Hepatic stellate cell (primary cell): Measurements from ENCODE around the gene ZNF226.
"Not testable (repeated sequence)": the region's sequence is repeated elsewhere in the genome, so short reads cannot be mapped to it uniquely, and the experiment has no call there.

Source experiments
- DNase-seq: peaks from one replicate; pipeline ENCODE4 v3.0.0; 2011; ENCODE audit warnings: low spot score

Gene ZNF226

GRCh38 chr19:44164673-44165512 is at the start of gene ZNF226:
Gene ZNF226, plus strand, starts transcription at chr19:44165100. Its CDS starts 4,981 bp downstream, at chr19:44170081.
- peak; percentile 84 for DNase-seq

- not testable (repeated sequence) for DNase-seq
Measured at GRCh38 chr19:44121162-44121561, 43.7 kb upstream of the ZNF226 start.

GRCh38 chr19:44131955-44132354 is 32.9 kb upstream of the ZNF226 start:
- DNase-seq = no peak

GRCh38 chr19:44141191-44142058 is 23.5 kb upstream of the ZNF226 start, which contains the start of gene ZNF234:
Gene ZNF234, plus strand, starts transcription at chr19:44141554. Its CDS starts 3,079 bp downstream, at chr19:44144633.
- peak; percentile 88 for DNase-seq

- peak; percentile 34 for DNase-seq
Measured at GRCh38 chr19:44142059-44142433, 22.9 kb upstream of the ZNF226 start.

GRCh38 chr19:44149776-44150175 is 15.1 kb upstream of the ZNF226 start:
- no peak for DNase-seq

- no peak for DNase-seq
Measured at GRCh38 chr19:44151491-44151890, 13.4 kb upstream of the ZNF226 start.

GRCh38 chr19:44156475-44156874 is 8.4 kb upstream of the ZNF226 start:
- DNase-seq = no peak

- no peak for DNase-seq
Measured at GRCh38 chr19:44163789-44164188, 1.1 kb upstream of the ZNF226 start.

- DNase-seq = no peak
Measured at GRCh38 chr19:44164327-44164672, 600 bp upstream of the ZNF226 start.

- not testable (repeated sequence) for DNase-seq
Measured at GRCh38 chr19:44170660-44171059, 5.8 kb downstream of the ZNF226 start.

- no peak for DNase-seq
Measured at GRCh38 chr19:44176590-44176989, 11.7 kb downstream of the ZNF226 start.

- DNase-seq = no peak
Measured at GRCh38 chr19:44180968-44181367, 16.1 kb downstream of the ZNF226 start.

- no peak for DNase-seq
Measured at GRCh38 chr19:44182145-44182544, 17.2 kb downstream of the ZNF226 start.

- no peak for DNase-seq
Measured at GRCh38 chr19:44190020-44190419, 25.1 kb downstream of the ZNF226 start.

GRCh38 chr19:44192127-44192526 is 27.2 kb downstream of the ZNF226 start:
- no peak for DNase-seq

GRCh38 chr19:44196772-44197171 is 31.9 kb downstream of the ZNF226 start:
- no peak for DNase-seq

- DNase-seq = no peak
Measured at GRCh38 chr19:44202470-44202869, 37.6 kb downstream of the ZNF226 start.

- no peak for DNase-seq
Measured at GRCh38 chr19:44202974-44203373, 38.1 kb downstream of the ZNF226 start.

- DNase-seq = not testable (repeated sequence)
Measured at GRCh38 chr19:44203877-44204276, 39.0 kb downstream of the ZNF226 start.

- DNase-seq = no peak
Measured at GRCh38 chr19:44204772-44205171, 39.9 kb downstream of the ZNF226 start.

GRCh38 chr19:44207126-44207803 is 42.4 kb downstream of the ZNF226 start:
- peak; percentile 91 for DNase-seq
